Measurements from ENCODE around the gene DPP10.

The DPP10 gene

GRCh38 chr2:115190459-115190858, 748.0 kb downstream of the DPP10 start:
- TF ChIP-seq, protein P1, sequence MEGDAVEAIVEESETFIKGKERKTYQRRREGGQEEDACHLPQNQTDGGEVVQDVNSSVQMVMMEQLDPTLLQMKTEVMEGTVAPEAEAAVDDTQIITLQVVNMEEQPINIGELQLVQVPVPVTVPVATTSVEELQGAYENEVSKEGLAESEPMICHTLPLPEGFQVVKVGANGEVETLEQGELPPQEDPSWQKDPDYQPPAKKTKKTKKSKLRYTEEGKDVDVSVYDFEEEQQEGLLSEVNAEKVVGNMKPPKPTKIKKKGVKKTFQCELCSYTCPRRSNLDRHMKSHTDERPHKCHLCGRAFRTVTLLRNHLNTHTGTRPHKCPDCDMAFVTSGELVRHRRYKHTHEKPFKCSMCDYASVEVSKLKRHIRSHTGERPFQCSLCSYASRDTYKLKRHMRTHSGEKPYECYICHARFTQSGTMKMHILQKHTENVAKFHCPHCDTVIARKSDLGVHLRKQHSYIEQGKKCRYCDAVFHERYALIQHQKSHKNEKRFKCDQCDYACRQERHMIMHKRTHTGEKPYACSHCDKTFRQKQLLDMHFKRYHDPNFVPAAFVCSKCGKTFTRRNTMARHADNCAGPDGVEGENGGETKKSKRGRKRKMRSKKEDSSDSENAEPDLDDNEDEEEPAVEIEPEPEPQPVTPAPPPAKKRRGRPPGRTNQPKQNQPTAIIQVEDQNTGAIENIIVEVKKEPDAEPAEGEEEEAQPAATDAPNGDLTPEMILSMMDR (conservative IDR thresholded peaks at IDR 0.05; ENCODE audit: low read length) = no peak
- DNase-seq (ENCODE audit: low read depth) = no peak
- no peak overlapping the region for H3K4me3 ChIP-seq (ENCODE audit: low read length)

DNA sequence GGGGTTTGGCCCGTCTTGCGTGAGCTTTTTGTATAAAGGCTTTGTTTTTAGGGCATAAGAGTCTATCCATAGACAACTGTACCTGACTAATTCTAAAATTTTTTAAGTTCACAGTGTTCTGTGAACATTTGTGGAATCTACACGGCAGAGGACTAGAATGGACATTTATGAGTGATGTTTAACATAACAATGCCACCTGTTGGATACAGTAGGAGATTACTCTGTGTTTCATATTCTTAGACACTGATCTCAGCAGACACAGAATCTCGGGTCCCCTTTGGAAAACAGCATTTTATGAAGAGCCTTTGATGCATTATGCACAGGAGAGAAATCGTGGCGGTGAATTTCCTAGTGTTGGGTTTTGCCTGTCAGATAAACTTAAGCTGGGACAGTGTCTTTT, 752.2 kb downstream of the DPP10 start:
- TF ChIP-seq, protein P1 (conservative IDR thresholded peaks at IDR 0.05; ENCODE audit: low read length) = no peak
- H3K4me3 ChIP-seq (ENCODE audit: low read length) = no peak overlapping the region
- no peak for DNase-seq (ENCODE audit: low read depth)

DNA sequence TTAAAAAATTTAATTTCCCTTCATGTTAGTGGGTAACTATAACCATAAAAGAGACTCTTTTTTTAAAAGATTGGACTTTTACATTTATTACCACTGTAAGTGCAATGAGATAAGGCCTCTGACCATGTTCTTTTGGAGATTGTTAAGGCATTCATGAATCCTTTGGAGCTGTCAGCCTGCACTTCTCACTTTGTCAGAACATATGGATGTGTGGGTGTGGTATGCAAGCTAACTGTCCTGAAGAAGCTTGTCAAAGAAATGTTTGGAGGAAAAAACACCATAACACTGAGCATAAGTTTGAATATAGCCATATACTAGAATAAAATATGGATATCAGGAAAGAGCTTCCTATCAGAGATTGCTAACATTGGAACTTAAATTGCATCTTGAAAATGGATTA, 754.1 kb downstream of the DPP10 start:
- DNase-seq (ENCODE audit: low read depth) = no peak
- H3K4me3 ChIP-seq (ENCODE audit: low read length) = no peak overlapping the region
- TF ChIP-seq, protein P1 (conservative IDR thresholded peaks at IDR 0.05; ENCODE audit: low read length) = no peak

- DNase-seq (ENCODE audit: low read depth) = no peak
- no peak overlapping the region for H3K4me3 ChIP-seq (ENCODE audit: low read length)
- TF ChIP-seq, protein P1 (conservative IDR thresholded peaks at IDR 0.05; ENCODE audit: low read length) = no peak
These were observed 757.5 kb downstream of the DPP10 start for GRCh38 chr2:115199966-115200365.

DNA sequence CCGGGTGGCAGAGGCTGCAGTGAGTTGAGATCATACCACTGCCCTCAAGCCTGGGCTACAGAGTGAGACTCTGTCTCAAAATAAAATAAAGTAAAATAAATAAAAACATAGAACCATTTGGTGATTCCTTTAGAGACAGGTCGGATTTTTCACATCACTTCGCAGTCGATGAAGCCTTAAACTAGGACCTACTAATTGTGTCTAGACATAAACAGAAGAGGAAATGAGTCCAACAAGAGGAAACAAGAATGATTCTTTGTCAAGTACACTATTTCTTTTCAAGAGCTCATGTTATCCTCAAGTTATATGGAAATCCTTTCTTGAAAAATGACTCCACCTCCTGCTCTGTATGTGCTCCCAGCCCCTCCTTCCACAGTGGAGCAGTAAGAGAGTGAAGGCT, 758.9 kb downstream of the DPP10 start:
- H3K4me3 ChIP-seq (ENCODE audit: low read length) = no peak overlapping the region
- DNase-seq (ENCODE audit: low read depth) = no peak
- TF ChIP-seq, protein P1 (conservative IDR thresholded peaks at IDR 0.05; ENCODE audit: low read length) = no peak

DNA sequence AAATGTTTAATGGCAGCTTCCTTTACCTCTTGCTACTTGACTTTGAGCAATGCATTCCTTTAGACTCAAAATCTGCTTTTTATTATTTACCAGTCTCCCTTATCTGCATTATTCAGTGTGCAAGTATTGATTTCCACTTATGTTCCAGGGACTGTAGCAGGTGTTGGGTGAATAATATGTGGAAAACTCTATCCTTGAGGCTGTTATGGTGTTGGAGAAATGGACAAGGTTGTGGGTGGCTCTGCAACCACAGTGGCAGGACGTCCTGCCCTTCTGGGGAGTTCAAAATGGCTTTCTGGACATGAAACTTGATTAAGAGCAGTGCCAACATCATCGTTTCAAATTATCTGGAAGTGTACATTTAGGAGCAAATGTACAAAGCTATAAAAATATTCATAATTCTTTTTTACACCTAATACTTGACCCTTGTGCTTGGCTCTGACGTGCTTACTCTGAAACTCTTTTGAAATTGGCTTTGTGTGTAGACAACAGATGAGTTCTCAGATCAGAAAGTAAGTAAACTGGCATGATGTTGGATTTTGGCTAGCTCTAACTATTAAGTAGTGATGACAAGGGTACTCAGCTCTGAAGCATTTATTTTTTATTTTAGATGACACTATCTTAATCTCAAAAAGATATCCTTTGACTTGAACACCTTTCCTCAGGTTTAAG, 766.2 kb downstream of the DPP10 start:
- TF ChIP-seq, protein P1 (conservative IDR thresholded peaks at IDR 0.05; ENCODE audit: low read length) = no peak
- no peak for DNase-seq (ENCODE audit: low read depth)
- no peak overlapping the region for H3K4me3 ChIP-seq (ENCODE audit: low read length)

GRCh38 chr2:115214050-115214449, 771.6 kb downstream of the DPP10 start:
- no peak for DNase-seq (ENCODE audit: low read depth)
- H3K4me3 ChIP-seq (ENCODE audit: low read length) = no peak overlapping the region
- TF ChIP-seq, protein P1 (conservative IDR thresholded peaks at IDR 0.05; ENCODE audit: low read length) = no peak
